Measurements from ENCODE around the gene SPTBN1.
A peak's percentile ranks its signal among the peaks of the same experiment; 100 is the strongest.

Gene SPTBN1

GRCh38 chr2:54455563-54456361 lies at the start of gene SPTBN1:
Gene SPTBN1 (plus strand): TSS chr2:54456327. CDS start chr2:54526419, 70,092 bp downstream.
- no peaks in the 10 kb centered on the region for H3K27me3 ChIP-seq (ENCODE audit: control insufficient read depth, insufficient read depth, low read length)
- H3K4me3 ChIP-seq (ENCODE audit: low read length) = peak within 1 kb of the TSS; percentile 74
- H3K27ac ChIP-seq (ENCODE audit: low read depth, low read length) = peak within 1 kb of the TSS; percentile 92
- no peaks in the 10 kb centered on the region for H3K36me3 ChIP-seq (ENCODE audit: control insufficient read depth, insufficient read depth, low read length)
- peak within 1 kb of the TSS; percentile 74 for H3K9ac ChIP-seq (ENCODE audit: low read length)
- H3K4me1 ChIP-seq (ENCODE audit: control insufficient read depth, insufficient read depth, low read length) = peaks cover 9% of the 10 kb centered on the region

DNA sequence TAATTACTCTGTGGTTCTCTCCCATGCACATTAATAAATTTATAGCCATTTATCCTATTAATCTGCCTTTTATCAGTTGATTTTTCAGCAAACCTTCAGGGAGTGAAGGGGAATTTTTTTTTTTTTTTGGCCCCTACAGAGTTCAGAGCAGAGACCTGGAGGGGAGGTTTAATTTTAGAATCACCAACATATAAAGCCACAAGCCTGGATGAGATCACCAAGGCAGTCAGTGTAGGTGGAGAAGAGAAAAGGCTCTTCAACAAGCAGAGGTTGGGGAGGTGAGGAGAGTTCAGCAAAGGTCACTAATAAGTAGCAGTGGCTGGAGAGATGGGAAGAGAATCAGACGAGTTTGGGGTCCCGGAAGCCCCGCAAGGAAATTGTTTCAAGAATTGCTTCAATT lies 48.4 kb upstream of the SPTBN1 start:
- H3K4me3 ChIP-seq (ENCODE audit: low read length) = no peak overlapping the region
- H3K9ac ChIP-seq (ENCODE audit: low read length) = no peak overlapping the region
- no peaks in the 10 kb centered on the region for H3K36me3 ChIP-seq (ENCODE audit: control insufficient read depth, insufficient read depth, low read length)
- no peaks in the 10 kb centered on the region for H3K4me1 ChIP-seq (ENCODE audit: control insufficient read depth, insufficient read depth, low read length)
- H3K27ac ChIP-seq (ENCODE audit: low read depth, low read length) = no peak overlapping the region
- no peaks in the 10 kb centered on the region for H3K27me3 ChIP-seq (ENCODE audit: control insufficient read depth, insufficient read depth, low read length)

- no peak overlapping the region for H3K9ac ChIP-seq (ENCODE audit: low read length)
- no peaks in the 10 kb centered on the region for H3K4me1 ChIP-seq (ENCODE audit: control insufficient read depth, insufficient read depth, low read length)
- H3K27me3 ChIP-seq (ENCODE audit: control insufficient read depth, insufficient read depth, low read length) = no peaks in the 10 kb centered on the region
- H3K4me3 ChIP-seq (ENCODE audit: low read length) = no peak overlapping the region
- H3K36me3 ChIP-seq (ENCODE audit: control insufficient read depth, insufficient read depth, low read length) = no peaks in the 10 kb centered on the region
- H3K27ac ChIP-seq (ENCODE audit: low read depth, low read length) = no peak overlapping the region
These were observed 47.8 kb upstream of the SPTBN1 start for GRCh38 chr2:54408288-54408687.

DNA sequence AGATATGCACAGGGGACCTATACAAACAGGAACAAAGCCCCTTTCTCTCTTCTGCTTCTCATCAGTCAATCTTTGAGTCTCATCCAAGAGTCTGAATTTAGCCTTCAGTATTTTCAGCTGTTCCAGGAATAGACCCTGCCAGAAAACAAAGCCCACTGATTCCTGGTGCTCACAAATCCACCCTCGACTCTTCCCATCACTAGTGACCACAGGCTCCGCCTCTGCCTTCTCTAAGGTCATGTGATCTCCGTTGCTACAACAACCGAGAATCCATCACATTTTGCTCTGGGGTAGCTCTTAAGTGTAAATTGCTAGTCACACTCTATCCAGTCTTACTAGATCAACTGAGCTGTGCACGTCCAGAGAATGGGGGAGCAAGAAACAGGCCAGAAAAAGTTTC lies 46.4 kb upstream of the SPTBN1 start:
- Histone ChIP-seq H3K4me3 (ENCODE audit: low read length) (no peak overlapping the region), H3K27ac (ENCODE audit: low read depth, low read length) (no peak overlapping the region), H3K9ac (ENCODE audit: low read length) (no peak overlapping the region)

GRCh38 chr2:54411801-54412354 lies 44.2 kb upstream of the SPTBN1 start:
- Histone ChIP-seq H3K36me3 (ENCODE audit: control insufficient read depth, insufficient read depth, low read length) (no peaks in the 10 kb centered on the region), H3K9ac (ENCODE audit: low read length) (no peak overlapping the region), H3K27me3 (ENCODE audit: control insufficient read depth, insufficient read depth, low read length) (no peaks in the 10 kb centered on the region), H3K4me1 (ENCODE audit: control insufficient read depth, insufficient read depth, low read length) (no peaks in the 10 kb centered on the region), H3K27ac (ENCODE audit: low read depth, low read length) (no peak overlapping the region), H3K4me3 (ENCODE audit: low read length) (no peak overlapping the region)

More for the DNA sequence above, 46.4 kb upstream of the SPTBN1 start:
- Histone ChIP-seq H3K36me3 (ENCODE audit: control insufficient read depth, insufficient read depth, low read length) (no peaks in the 10 kb centered on the region), H3K4me1 (ENCODE audit: control insufficient read depth, insufficient read depth, low read length) (no peaks in the 10 kb centered on the region), H3K27me3 (ENCODE audit: control insufficient read depth, insufficient read depth, low read length) (no peaks in the 10 kb centered on the region)

GRCh38 chr2:54416166-54416813 lies 39.8 kb upstream of the SPTBN1 start:
- H3K27me3 ChIP-seq (ENCODE audit: control insufficient read depth, insufficient read depth, low read length) = no peaks in the 10 kb centered on the region
- H3K9ac ChIP-seq (ENCODE audit: low read length) = no peak overlapping the region
- no peak overlapping the region for H3K27ac ChIP-seq (ENCODE audit: low read depth, low read length)
- no peaks in the 10 kb centered on the region for H3K36me3 ChIP-seq (ENCODE audit: control insufficient read depth, insufficient read depth, low read length)
- no peaks in the 10 kb centered on the region for H3K4me1 ChIP-seq (ENCODE audit: control insufficient read depth, insufficient read depth, low read length)
- no peak overlapping the region for H3K4me3 ChIP-seq (ENCODE audit: low read length)

DNA sequence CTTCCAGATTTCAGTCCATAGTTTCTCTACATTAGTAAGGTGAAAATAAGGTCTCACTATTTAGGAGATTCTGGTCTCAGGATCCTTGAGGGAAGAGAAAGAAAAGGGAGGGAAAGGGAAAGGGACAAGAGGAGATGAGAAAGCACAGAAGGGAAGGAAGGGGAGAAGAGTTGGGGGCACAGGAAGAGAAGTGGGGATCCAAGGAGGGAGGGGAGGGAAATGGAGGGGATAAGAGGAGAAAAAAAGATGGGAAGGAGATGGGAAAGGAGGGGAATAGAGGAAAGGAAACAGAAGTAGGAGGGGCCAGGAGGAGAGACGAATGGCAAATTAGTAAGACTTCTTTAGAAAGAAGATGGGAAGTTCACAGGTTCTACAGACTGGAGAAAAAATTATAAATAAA lies 39.2 kb upstream of the SPTBN1 start:
- Histone ChIP-seq H3K9ac (ENCODE audit: low read length) (no peak overlapping the region), H3K4me3 (ENCODE audit: low read length) (no peak overlapping the region), H3K4me1 (ENCODE audit: control insufficient read depth, insufficient read depth, low read length) (no peaks in the 10 kb centered on the region), H3K27ac (ENCODE audit: low read depth, low read length) (peak overlapping the region; percentile 32), H3K27me3 (ENCODE audit: control insufficient read depth, insufficient read depth, low read length) (no peaks in the 10 kb centered on the region), H3K36me3 (ENCODE audit: control insufficient read depth, insufficient read depth, low read length) (no peaks in the 10 kb centered on the region)

- H3K9ac ChIP-seq (ENCODE audit: low read length) = no peak overlapping the region
- no peaks in the 10 kb centered on the region for H3K4me1 ChIP-seq (ENCODE audit: control insufficient read depth, insufficient read depth, low read length)
- H3K36me3 ChIP-seq (ENCODE audit: control insufficient read depth, insufficient read depth, low read length) = no peaks in the 10 kb centered on the region
- no peaks in the 10 kb centered on the region for H3K27me3 ChIP-seq (ENCODE audit: control insufficient read depth, insufficient read depth, low read length)
- H3K4me3 ChIP-seq (ENCODE audit: low read length) = no peak overlapping the region
- H3K27ac ChIP-seq (ENCODE audit: low read depth, low read length) = no peak overlapping the region
These were observed 38.5 kb upstream of the SPTBN1 start for GRCh38 chr2:54417577-54417976.

- no peak overlapping the region for H3K4me3 ChIP-seq (ENCODE audit: low read length)
- H3K4me1 ChIP-seq (ENCODE audit: control insufficient read depth, insufficient read depth, low read length) = no peaks in the 10 kb centered on the region
These were observed 36.7 kb upstream of the SPTBN1 start for GRCh38 chr2:54419388-54419787.

DNA sequence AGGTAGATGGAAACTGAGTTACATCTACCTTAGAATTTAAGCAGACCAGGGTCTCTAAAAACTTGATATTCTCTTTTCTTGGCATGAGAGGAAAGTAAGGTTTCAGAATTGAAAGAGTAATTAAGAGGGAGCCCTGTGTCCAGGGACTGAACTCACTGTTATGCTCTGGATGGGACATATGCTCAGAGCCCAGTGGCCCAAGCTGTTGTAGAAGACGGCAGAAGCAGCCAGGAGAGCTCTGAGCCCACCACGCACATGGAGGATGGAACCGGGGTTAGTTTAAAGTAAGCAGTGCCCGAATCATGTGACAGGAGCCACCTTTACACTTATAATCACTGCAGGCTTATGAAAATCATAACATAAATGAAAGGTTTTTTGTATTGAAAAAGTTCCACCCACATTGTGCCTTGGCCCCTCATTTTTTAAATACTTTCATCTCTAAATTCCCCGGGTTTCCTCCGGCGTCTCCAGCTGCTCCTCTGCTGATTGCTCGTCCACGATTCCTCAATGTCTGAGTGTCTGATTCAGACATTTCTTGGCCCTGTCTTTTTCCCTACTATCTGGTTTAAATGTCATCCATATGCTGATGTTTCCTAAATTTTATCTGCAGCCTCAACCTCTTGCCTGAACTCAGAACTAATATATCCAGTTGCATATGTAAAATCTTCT lies 36.1 kb upstream of the SPTBN1 start:
- no peaks in the 10 kb centered on the region for H3K27me3 ChIP-seq (ENCODE audit: control insufficient read depth, insufficient read depth, low read length)
- H3K4me3 ChIP-seq (ENCODE audit: low read length) = no peak overlapping the region
- H3K27ac ChIP-seq (ENCODE audit: low read depth, low read length) = no peak overlapping the region
- no peaks in the 10 kb centered on the region for H3K36me3 ChIP-seq (ENCODE audit: control insufficient read depth, insufficient read depth, low read length)
- no peak overlapping the region for H3K9ac ChIP-seq (ENCODE audit: low read length)
- H3K4me1 ChIP-seq (ENCODE audit: control insufficient read depth, insufficient read depth, low read length) = no peaks in the 10 kb centered on the region

More at GRCh38 chr2:54419388-54419787, 36.7 kb upstream of the SPTBN1 start:
- Histone ChIP-seq H3K36me3 (ENCODE audit: control insufficient read depth, insufficient read depth, low read length) (no peaks in the 10 kb centered on the region), H3K9ac (ENCODE audit: low read length) (no peak overlapping the region), H3K27me3 (ENCODE audit: control insufficient read depth, insufficient read depth, low read length) (no peaks in the 10 kb centered on the region), H3K27ac (ENCODE audit: low read depth, low read length) (no peak overlapping the region)

- Histone ChIP-seq H3K27ac (ENCODE audit: low read depth, low read length) (no peak overlapping the region), H3K4me1 (ENCODE audit: control insufficient read depth, insufficient read depth, low read length) (no peaks in the 10 kb centered on the region), H3K27me3 (ENCODE audit: control insufficient read depth, insufficient read depth, low read length) (no peaks in the 10 kb centered on the region), H3K4me3 (ENCODE audit: low read length) (no peak overlapping the region), H3K36me3 (ENCODE audit: control insufficient read depth, insufficient read depth, low read length) (no peaks in the 10 kb centered on the region), H3K9ac (ENCODE audit: low read length) (no peak overlapping the region)
These were observed 35.5 kb upstream of the SPTBN1 start for GRCh38 chr2:54420524-54421172.

GRCh38 chr2:54422072-54422581 lies 34.0 kb upstream of the SPTBN1 start:
- no peak overlapping the region for H3K9ac ChIP-seq (ENCODE audit: low read length)
- H3K4me3 ChIP-seq (ENCODE audit: low read length) = no peak overlapping the region
- no peaks in the 10 kb centered on the region for H3K4me1 ChIP-seq (ENCODE audit: control insufficient read depth, insufficient read depth, low read length)
- no peaks in the 10 kb centered on the region for H3K27me3 ChIP-seq (ENCODE audit: control insufficient read depth, insufficient read depth, low read length)
- no peaks in the 10 kb centered on the region for H3K36me3 ChIP-seq (ENCODE audit: control insufficient read depth, insufficient read depth, low read length)
- no peak overlapping the region for H3K27ac ChIP-seq (ENCODE audit: low read depth, low read length)

All from rectal smooth muscle tissue (tissue), 1 donor.